GM12878 (cell line): ENCODE measurements around the gene ZBTB32. TPM values are rescaled to one million over a fixed set of nuclear protein-coding genes. Genes with fewer than 3 reads are reported as not detected.

Experiments
- CBX5 ChIP-seq: sonication (generic); IDR thresholded peaks from 2 replicates; pipeline ENCODE4 v1.6.1; 2016; ENCODE audit warnings: low read depth, moderate library complexity, mild to moderate bottlenecking, inconsistent platforms
- CEBPB ChIP-seq, 2 experiments: fragments of 150-350 bp in 1 of 2; IDR thresholded peaks; 2 replicates each; pipeline ENCODE4 v1.6.1; 2012 to 2014; ENCODE audit warnings: low read depth in 2 of 2, low read length in 2 of 2, borderline replicate concordance in 1 of 2, inconsistent platforms in 1 of 2
- CREB1 ChIP-seq: IDR thresholded peaks from 2 replicates; pipeline ENCODE4 v1.6.1; 2012; ENCODE audit warnings: low read depth, mild to moderate bottlenecking, inconsistent platforms
- DPF2 ChIP-seq: fragments of 450-650 bp; IDR thresholded peaks from 2 replicates; pipeline ENCODE4 v1.6.1; 2017; ENCODE audit warnings: mild to moderate bottlenecking
- E2F8 ChIP-seq: fragments of 450-650 bp; IDR thresholded peaks from 2 replicates; pipeline ENCODE4 v1.6.1; 2018; ENCODE audit warnings: mild to moderate bottlenecking, low read depth, moderate library complexity; ENCODE audit not compliant: partially characterized antibody
- MEF2B ChIP-seq: fragments of 450-650 bp; IDR thresholded peaks from 2 replicates; pipeline ENCODE4 v1.6.1; 2018; ENCODE audit warnings: mild to moderate bottlenecking, moderate library complexity; ENCODE audit not compliant: partially characterized antibody, poor library complexity, severe bottlenecking
- MLLT1 ChIP-seq: fragments of 450-650 bp; IDR thresholded peaks from 2 replicates; pipeline ENCODE4 v1.6.1; 2016; ENCODE audit warnings: mild to moderate bottlenecking
- MYB ChIP-seq: fragments of 150-350 bp; IDR thresholded peaks from 2 replicates; pipeline ENCODE4 v1.6.1; 2014; ENCODE audit warnings: mild to moderate bottlenecking, low read depth, low read length, borderline replicate concordance
- POLR2AphosphoS5 ChIP-seq: IDR thresholded peaks from 2 replicates; pipeline ENCODE4 v1.6.1; 2011; ENCODE audit warnings: mild to moderate bottlenecking, low read length, inconsistent platforms
- POU2F2 ChIP-seq: IDR thresholded peaks from 3 replicates; pipeline ENCODE4 v1.6.1; 2011; ENCODE audit warnings: low read depth, mild to moderate bottlenecking, low read length, borderline replicate concordance
- SIN3A ChIP-seq: IDR thresholded peaks from 2 replicates; pipeline ENCODE4 v1.6.1; 2012; ENCODE audit warnings: low read depth, low read length, improper control_type of control experiment
- SMC3 ChIP-seq: IDR thresholded peaks from 2 replicates; pipeline ENCODE4 v1.6.1; 2011; ENCODE audit warnings: low read length, improper control_type of control experiment, borderline replicate concordance
- TARDBP ChIP-seq: IDR thresholded peaks from 2 replicates; pipeline ENCODE4 v1.6.1; 2016; ENCODE audit warnings: borderline replicate concordance
- ZBED1 ChIP-seq: IDR thresholded peaks from 2 replicates; pipeline ENCODE4 v1.6.1; 2016; ENCODE audit warnings: borderline replicate concordance
- ZNF207 ChIP-seq: fragments of 450-650 bp; IDR thresholded peaks from 2 replicates; pipeline ENCODE4 v1.6.1; 2014; ENCODE audit warnings: antibody characterized with exemption, mild to moderate bottlenecking, borderline replicate concordance
- ZNF217 ChIP-seq: fragments of 450-650 bp; IDR thresholded peaks from 2 replicates; pipeline ENCODE4 v1.6.1; 2017; ENCODE audit warnings: antibody characterized with exemption, mild to moderate bottlenecking
- ZZZ3 ChIP-seq: IDR thresholded peaks from 2 replicates; pipeline ENCODE4 v1.6.1; 2011; ENCODE audit warnings: low read depth; ENCODE audit not compliant: control insufficient read depth, insufficient read length
- polyA plus RNA-seq, 11 experiments: library from polyadenylated mRNA; depleted of rRNA in 4 of 11; unstranded in 6 of 11; stranded (reverse) in 5 of 11; fragments of >200 nt; fragmentation: Nextera tagmentation in 4 of 11; fragmentation: Illumina TruSeq in 1 of 11; extraction: Ambion mirVana in 4 of 11; extraction: Trizol in 1 of 11; gene quantifications; 1 replicate in 1 of 11; 2 replicates in 10 of 11; pipeline versions ENCODE4 v1.2.1 to v1.2.3, GENCODE V29; 2011 to 2016; ENCODE audit warnings: inconsistent platforms in 2 of 11, missing spikeins in 2 of 11, low read depth in 1 of 11
- total RNA-seq, 4 experiments: library from RNA; depleted of rRNA in 3 of 4; stranded (reverse); fragments of >200 nt in 3 of 4; fragmentation: Illumina TruSeq in 1 of 4; extraction: Trizol in 1 of 4; gene quantifications; 2 replicates each; pipeline versions ENCODE4 v1.2.1 to v1.2.3, GENCODE V29; 2013 to 2021
- TF ChIP-seq, protein P1 (sequence below): fragments of 450-650 bp; formaldehyde crosslinking; IDR thresholded peaks from 2 replicates; pipeline ENCODE4 v1.4.0; 2022; ENCODE audit warnings: mild to moderate bottlenecking, moderate library complexity
- TF ChIP-seq, protein P2 (sequence below): IDR thresholded peaks from 2 replicates; pipeline ENCODE4 v1.6.1; 2012; ENCODE audit warnings: low read length, inconsistent platforms

ZBTB32 gene
- total and polyA plus RNA-seq, 10 of the 15 experiments (the other 5 are each of a cell fraction or from before 2014, with no cell fraction given): 1.0 to 46.7 (median 16.0) TPM

GRCh38 chr19:35748106-35749020, 44.0 kb downstream of the ZBTB32 start, which contains the start of gene LIN37 (continued):
- TF ChIP-seq CEBPB (IDR thresholded peaks at IDR 0.05; ENCODE audit: borderline replicate concordance in 1 of 2, low read depth in 2 of 2, low read length in 2 of 2) (peak in 1 of 2 experiments; percentile 87; a peak in 2 of 4 replicates), SMC3 (no peak; the same call in 1 of the 2 replicates), POU2F2 (no peak), MEF2B (no peak), ZZZ3 (no peak), TARDBP (peak; percentile 6; the same call in 1 of the 2 replicates), DPF2 (peak; percentile 98), SIN3A (peak; percentile 78; the same call in 1 of the 2 replicates), POLR2AphosphoS5 (peak; percentile 71; the same call in 1 of the 2 replicates), MLLT1 (no peak), MYB (no peak), E2F8 (no peak), CREB1 (peak; percentile 90), ZNF217 (no peak), ZNF207 (peak; percentile 74; the same call in 1 of the 2 replicates), CBX5 (no peak), ZBED1 (no peak)
- TF ChIP-seq, protein P1, sequence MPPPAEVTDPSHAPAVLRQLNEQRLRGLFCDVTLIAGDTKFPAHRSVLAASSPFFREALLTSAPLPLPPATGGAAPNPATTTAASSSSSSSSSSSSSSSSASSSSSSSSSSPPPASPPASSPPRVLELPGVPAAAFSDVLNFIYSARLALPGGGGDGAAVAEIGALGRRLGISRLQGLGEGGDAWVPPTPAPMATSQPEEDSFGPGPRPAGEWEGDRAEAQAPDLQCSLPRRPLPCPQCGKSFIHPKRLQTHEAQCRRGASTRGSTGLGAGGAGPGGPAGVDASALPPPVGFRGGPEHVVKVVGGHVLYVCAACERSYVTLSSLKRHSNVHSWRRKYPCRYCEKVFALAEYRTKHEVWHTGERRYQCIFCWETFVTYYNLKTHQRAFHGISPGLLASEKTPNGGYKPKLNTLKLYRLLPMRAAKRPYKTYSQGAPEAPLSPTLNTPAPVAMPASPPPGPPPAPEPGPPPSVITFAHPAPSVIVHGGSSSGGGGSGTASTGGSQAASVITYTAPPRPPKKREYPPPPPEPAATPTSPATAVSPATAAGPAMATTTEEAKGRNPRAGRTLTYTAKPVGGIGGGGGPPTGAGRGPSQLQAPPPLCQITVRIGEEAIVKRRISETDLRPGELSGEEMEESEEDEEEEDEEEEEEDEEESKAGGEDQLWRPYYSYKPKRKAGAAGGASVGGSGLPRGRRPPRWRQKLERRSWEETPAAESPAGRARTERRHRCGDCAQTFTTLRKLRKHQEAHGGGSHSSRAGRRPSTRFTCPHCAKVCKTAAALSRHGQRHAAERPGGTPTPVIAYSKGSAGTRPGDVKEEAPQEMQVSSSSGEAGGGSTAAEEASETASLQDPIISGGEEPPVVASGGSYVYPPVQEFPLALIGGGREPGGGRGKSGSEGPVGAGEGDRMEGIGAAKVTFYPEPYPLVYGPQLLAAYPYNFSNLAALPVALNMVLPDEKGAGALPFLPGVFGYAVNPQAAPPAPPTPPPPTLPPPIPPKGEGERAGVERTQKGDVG (CRISPR knock-in tag): no peak
- TF ChIP-seq, protein P2, sequence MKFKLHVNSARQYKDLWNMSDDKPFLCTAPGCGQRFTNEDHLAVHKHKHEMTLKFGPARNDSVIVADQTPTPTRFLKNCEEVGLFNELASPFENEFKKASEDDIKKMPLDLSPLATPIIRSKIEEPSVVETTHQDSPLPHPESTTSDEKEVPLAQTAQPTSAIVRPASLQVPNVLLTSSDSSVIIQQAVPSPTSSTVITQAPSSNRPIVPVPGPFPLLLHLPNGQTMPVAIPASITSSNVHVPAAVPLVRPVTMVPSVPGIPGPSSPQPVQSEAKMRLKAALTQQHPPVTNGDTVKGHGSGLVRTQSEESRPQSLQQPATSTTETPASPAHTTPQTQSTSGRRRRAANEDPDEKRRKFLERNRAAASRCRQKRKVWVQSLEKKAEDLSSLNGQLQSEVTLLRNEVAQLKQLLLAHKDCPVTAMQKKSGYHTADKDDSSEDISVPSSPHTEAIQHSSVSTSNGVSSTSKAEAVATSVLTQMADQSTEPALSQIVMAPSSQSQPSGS: no peak
